Measurements from ENCODE around the gene C4orf36.

The C4orf36 gene

DNA sequence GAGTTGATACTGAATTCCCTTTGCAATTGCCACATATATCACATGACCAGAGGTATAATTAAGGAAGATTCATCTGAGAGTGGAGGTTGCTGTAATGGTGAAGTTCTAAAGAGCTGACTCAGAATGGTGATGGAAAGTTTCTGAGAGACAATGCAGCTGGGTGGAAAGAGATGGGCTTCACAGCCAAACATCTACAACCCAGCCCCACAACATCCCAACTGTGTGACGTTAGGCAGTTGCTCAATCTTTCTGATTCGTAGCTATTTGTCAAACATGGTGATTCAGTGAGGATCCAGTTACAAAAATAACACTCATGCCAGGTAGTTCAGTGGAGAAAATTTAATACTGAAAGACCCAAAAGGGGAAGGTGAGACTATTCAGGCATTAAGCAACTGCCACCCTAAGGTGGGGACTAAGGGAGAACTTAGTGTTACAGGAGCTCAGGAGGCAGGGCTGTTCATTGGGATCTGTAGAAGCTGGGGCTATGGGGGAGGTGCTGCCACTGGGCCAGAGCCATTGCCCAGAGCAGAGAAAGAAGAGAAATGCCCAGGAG, 35.7 kb upstream of the C4orf36 start:
- peaks cover 4% of the 10 kb centered on the region for H3K36me3 ChIP-seq (ENCODE audit: insufficient read depth, low read length)
- no peak overlapping the region for H3K27ac ChIP-seq (ENCODE audit: low read depth, low read length)

DNA sequence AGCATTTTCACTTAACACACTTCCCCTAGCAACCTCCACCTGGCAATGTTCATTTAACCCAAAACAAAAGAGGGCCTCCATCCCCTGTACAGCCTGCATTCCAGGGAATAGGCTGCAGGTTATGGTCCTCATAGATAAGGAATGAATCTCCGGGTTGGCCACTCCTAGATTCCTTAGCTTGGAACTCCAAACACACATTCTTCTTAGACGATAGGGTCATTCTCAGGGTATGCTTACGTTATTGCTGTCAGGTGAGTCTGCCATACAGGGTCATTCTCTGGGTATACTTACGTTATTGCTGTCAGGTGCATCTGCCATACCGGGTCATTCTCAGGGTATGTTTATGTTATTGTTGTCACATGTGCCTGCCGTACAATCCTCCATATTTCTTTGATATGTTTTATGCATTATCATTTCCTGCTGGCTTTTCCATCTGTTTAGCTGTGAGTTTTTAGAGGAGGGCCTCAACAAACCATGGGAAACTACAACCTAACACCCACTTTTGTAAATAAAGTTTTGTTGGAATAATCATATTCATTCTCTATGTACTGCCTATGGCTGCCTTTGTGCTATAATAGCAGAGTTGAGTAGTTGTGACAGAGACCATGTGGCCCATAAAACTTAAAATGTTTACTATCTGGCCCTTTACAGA, 34.3 kb upstream of the C4orf36 start:
- Histone ChIP-seq H3K27me3 (ENCODE audit: control insufficient read depth in 1 of 2, insufficient read depth in 2 of 2, low read length in 2 of 2) (no peaks in the 10 kb centered on the region), H3K36me3 (ENCODE audit: insufficient read depth, low read length) (peaks cover 4% of the 10 kb centered on the region), H3K9ac (ENCODE audit: low read length) (no peak overlapping the region), H3K4me1 (ENCODE audit: insufficient read depth, low read length) (peaks cover 3% of the 10 kb centered on the region), H3K9me3 (ENCODE audit: low read length) (no peaks in the 10 kb centered on the region), H3K4me3 (ENCODE audit: low read depth in 1 of 2, low read length in 2 of 2) (no peak overlapping the region), H3K27ac (ENCODE audit: low read depth, low read length) (no peak overlapping the region)

More for the DNA sequence above, 35.7 kb upstream of the C4orf36 start:
- Histone ChIP-seq H3K27me3 (ENCODE audit: control insufficient read depth in 1 of 2, insufficient read depth in 2 of 2, low read length in 2 of 2) (no peaks in the 10 kb centered on the region), H3K9ac (ENCODE audit: low read length) (no peak overlapping the region), H3K4me1 (ENCODE audit: insufficient read depth, low read length) (peaks cover 1% of the 10 kb centered on the region), H3K4me3 (ENCODE audit: low read depth in 1 of 2, low read length in 2 of 2) (no peak overlapping the region), H3K9me3 (ENCODE audit: low read length) (no peaks in the 10 kb centered on the region)

- no peak overlapping the region for H3K9ac ChIP-seq (ENCODE audit: low read length)
- peaks cover 3% of the 10 kb centered on the region for H3K4me1 ChIP-seq (ENCODE audit: insufficient read depth, low read length)
- H3K27me3 ChIP-seq (ENCODE audit: control insufficient read depth in 1 of 2, insufficient read depth in 2 of 2, low read length in 2 of 2): no peaks in the 10 kb centered on the region
- no peak overlapping the region for H3K4me3 ChIP-seq (ENCODE audit: low read depth in 1 of 2, low read length in 2 of 2)
- H3K36me3 ChIP-seq (ENCODE audit: insufficient read depth, low read length): no peaks in the 10 kb centered on the region
- H3K9me3 ChIP-seq (ENCODE audit: low read length): no peaks in the 10 kb centered on the region
- H3K27ac ChIP-seq (ENCODE audit: low read depth, low read length): no peak overlapping the region
These were observed 32.6 kb upstream of the C4orf36 start for GRCh38 chr4:86924811-86925210.

- no peak overlapping the region for H3K9ac ChIP-seq (ENCODE audit: low read length)
- H3K9me3 ChIP-seq (ENCODE audit: low read length): no peaks in the 10 kb centered on the region
These were observed 29.5 kb upstream of the C4orf36 start for GRCh38 chr4:86921608-86922252.

DNA sequence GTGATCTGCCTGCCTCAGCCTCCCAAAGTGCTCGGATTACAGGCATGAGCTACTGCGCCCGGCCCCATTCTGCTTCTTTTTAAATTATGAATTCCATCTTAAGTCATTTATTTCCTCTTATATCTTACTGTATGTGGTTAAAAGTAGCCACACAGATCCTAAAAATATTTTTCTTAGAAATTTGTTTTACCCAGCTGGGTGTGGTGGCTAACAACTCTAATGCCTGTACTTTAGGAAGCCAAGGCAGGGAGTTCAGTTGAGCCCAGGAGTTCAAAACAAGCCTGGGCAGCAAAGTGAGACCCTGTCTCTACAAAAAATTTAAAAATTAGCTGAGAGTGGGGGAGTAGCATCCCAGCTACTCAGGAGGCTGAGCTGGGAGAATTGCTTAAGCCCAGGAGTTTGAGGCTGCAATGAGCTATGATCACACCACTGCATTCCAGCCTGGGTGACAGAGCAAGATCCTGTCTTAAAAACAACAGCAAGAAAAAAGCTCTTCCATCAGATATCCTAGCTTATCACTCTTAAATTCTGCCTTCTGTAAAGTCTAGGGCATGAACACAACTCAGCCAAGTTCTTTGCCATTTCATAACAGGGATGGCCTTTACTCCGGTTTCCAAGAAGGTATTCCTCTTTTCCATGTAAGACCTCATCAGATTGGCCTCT, 27.5 kb upstream of the C4orf36 start:
- Histone ChIP-seq H3K4me1 (ENCODE audit: insufficient read depth, low read length) (peaks cover 3% of the 10 kb centered on the region), H3K27me3 (ENCODE audit: control insufficient read depth in 1 of 2, insufficient read depth in 2 of 2, low read length in 2 of 2) (no peaks in the 10 kb centered on the region), H3K9me3 (ENCODE audit: low read length) (no peaks in the 10 kb centered on the region), H3K27ac (ENCODE audit: low read depth, low read length) (no peak overlapping the region), H3K36me3 (ENCODE audit: insufficient read depth, low read length) (peaks cover 12% of the 10 kb centered on the region), H3K4me3 (ENCODE audit: low read depth in 1 of 2, low read length in 2 of 2) (no peak overlapping the region), H3K9ac (ENCODE audit: low read length) (no peak overlapping the region)

More at GRCh38 chr4:86921608-86922252, 29.5 kb upstream of the C4orf36 start:
- Histone ChIP-seq H3K27ac (ENCODE audit: low read depth, low read length) (no peak overlapping the region), H3K27me3 (ENCODE audit: control insufficient read depth in 1 of 2, insufficient read depth in 2 of 2, low read length in 2 of 2) (no peaks in the 10 kb centered on the region), H3K4me1 (ENCODE audit: insufficient read depth, low read length) (peaks cover 3% of the 10 kb centered on the region), H3K4me3 (ENCODE audit: low read depth in 1 of 2, low read length in 2 of 2) (no peak overlapping the region), H3K36me3 (ENCODE audit: insufficient read depth, low read length) (peaks cover 12% of the 10 kb centered on the region)

GRCh38 chr4:86918539-86919072, 26.4 kb upstream of the C4orf36 start:
- Histone ChIP-seq H3K36me3 (ENCODE audit: insufficient read depth, low read length) (peaks cover 12% of the 10 kb centered on the region), H3K4me1 (ENCODE audit: insufficient read depth, low read length) (peaks cover 3% of the 10 kb centered on the region), H3K9ac (ENCODE audit: low read length) (no peak overlapping the region), H3K9me3 (ENCODE audit: low read length) (no peaks in the 10 kb centered on the region), H3K27ac (ENCODE audit: low read depth, low read length) (no peak overlapping the region), H3K27me3 (ENCODE audit: control insufficient read depth in 1 of 2, insufficient read depth in 2 of 2, low read length in 2 of 2) (no peaks in the 10 kb centered on the region), H3K4me3 (ENCODE audit: low read depth in 1 of 2, low read length in 2 of 2) (no peak overlapping the region)

DNA sequence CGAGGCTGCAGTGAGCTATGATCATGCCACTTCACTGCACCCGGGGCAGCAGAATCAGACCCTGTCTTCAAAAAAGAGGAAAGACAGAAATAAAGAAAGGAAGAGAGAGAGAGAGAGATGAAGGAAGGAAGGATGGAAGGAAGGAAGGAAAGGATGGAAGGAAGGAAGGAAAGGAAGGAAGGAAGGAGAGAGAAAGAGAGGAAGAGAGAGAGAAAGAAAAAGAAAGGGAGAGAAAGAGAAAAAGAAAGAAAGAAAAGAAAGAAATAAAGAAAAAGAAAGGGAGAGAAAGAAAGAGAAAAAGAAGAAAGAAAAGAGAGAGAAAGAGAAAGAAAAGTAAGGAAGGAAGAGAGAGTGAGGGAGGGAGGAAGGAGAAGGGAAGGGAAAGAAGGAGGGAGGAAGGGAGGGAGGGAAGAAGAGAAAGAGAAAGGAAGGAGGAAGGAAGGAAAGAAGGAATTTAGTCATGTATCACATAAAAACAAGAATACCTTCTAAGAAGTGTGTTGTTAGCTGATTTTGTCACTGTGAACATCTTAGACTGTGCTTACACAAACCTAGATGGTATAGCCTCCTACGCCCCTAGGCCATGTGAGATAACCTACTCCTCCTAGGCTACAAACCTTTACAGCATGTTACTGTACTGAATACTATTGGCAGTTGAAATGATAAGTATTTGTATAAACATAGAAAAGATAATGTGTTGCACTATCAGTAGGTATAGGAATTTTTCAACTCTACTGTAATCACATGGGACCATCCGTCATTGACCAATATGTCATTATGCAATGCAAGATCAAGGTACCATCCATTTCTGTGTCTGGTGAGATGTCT, 25.2 kb upstream of the C4orf36 start:
- Histone ChIP-seq H3K9ac (ENCODE audit: low read length) (no peak overlapping the region), H3K4me3 (ENCODE audit: low read depth in 1 of 2, low read length in 2 of 2) (no peak overlapping the region), H3K27ac (ENCODE audit: low read depth, low read length) (no peak overlapping the region), H3K4me1 (ENCODE audit: insufficient read depth, low read length) (peaks cover under 1% of the 10 kb centered on the region), H3K9me3 (ENCODE audit: low read length) (no peaks in the 10 kb centered on the region), H3K36me3 (ENCODE audit: insufficient read depth, low read length) (peaks cover 17% of the 10 kb centered on the region), H3K27me3 (ENCODE audit: control insufficient read depth in 1 of 2, insufficient read depth in 2 of 2, low read length in 2 of 2) (no peaks in the 10 kb centered on the region)

- H3K27ac ChIP-seq (ENCODE audit: low read depth, low read length): no peak overlapping the region
- H3K9me3 ChIP-seq (ENCODE audit: low read length): no peaks in the 10 kb centered on the region
- no peaks in the 10 kb centered on the region for H3K27me3 ChIP-seq (ENCODE audit: control insufficient read depth in 1 of 2, insufficient read depth in 2 of 2, low read length in 2 of 2)
- peaks cover 17% of the 10 kb centered on the region for H3K36me3 ChIP-seq (ENCODE audit: insufficient read depth, low read length)
- peaks cover 1% of the 10 kb centered on the region for H3K4me1 ChIP-seq (ENCODE audit: insufficient read depth, low read length)
- no peak overlapping the region for H3K4me3 ChIP-seq (ENCODE audit: low read depth in 1 of 2, low read length in 2 of 2)
- no peak overlapping the region for H3K9ac ChIP-seq (ENCODE audit: low read length)
These were observed 24.2 kb upstream of the C4orf36 start for GRCh38 chr4:86916392-86916791.

- H3K27ac ChIP-seq (ENCODE audit: low read depth, low read length): no peak overlapping the region
These were observed 18.8 kb upstream of the C4orf36 start for GRCh38 chr4:86910820-86911684.

GRCh38 chr4:86910369-86910768, 18.1 kb upstream of the C4orf36 start:
- H3K36me3 ChIP-seq (ENCODE audit: insufficient read depth, low read length): peaks cover 4% of the 10 kb centered on the region
- no peak overlapping the region for H3K27ac ChIP-seq (ENCODE audit: low read depth, low read length)
- H3K4me3 ChIP-seq (ENCODE audit: low read depth in 1 of 2, low read length in 2 of 2): no peak overlapping the region
- no peaks in the 10 kb centered on the region for H3K9me3 ChIP-seq (ENCODE audit: low read length)
- no peak overlapping the region for H3K9ac ChIP-seq (ENCODE audit: low read length)
- no peaks in the 10 kb centered on the region for H3K27me3 ChIP-seq (ENCODE audit: control insufficient read depth in 1 of 2, insufficient read depth in 2 of 2, low read length in 2 of 2)
- peaks cover 4% of the 10 kb centered on the region for H3K4me1 ChIP-seq (ENCODE audit: insufficient read depth, low read length)

More at GRCh38 chr4:86910820-86911684, 18.8 kb upstream of the C4orf36 start:
- Histone ChIP-seq H3K4me3 (ENCODE audit: low read depth in 1 of 2, low read length in 2 of 2) (no peak overlapping the region), H3K4me1 (ENCODE audit: insufficient read depth, low read length) (peaks cover 4% of the 10 kb centered on the region), H3K9ac (ENCODE audit: low read length) (no peak overlapping the region), H3K27me3 (ENCODE audit: control insufficient read depth in 1 of 2, insufficient read depth in 2 of 2, low read length in 2 of 2) (no peaks in the 10 kb centered on the region), H3K36me3 (ENCODE audit: insufficient read depth, low read length) (peaks cover 4% of the 10 kb centered on the region), H3K9me3 (ENCODE audit: low read length) (no peaks in the 10 kb centered on the region)
